Hepatocyte (in vitro differentiated cells): ENCODE data around the gene ADAMTS5. TPM values are rescaled to one million over a fixed set of nuclear protein-coding genes. Genes with fewer than 3 reads are reported as not detected.

Source experiments
- DNase-seq: peaks from one replicate; pipeline ENCODE4 v3.0.0-alpha.2; 2016; ENCODE audit warnings: low spot score
- H2AFZ ChIP-seq: fragments of 200-600 bp; sonication (generic); 2 replicates; pipeline ENCODE4 v1.6.0; 2016; ENCODE audit warnings: antibody characterized with exemption, mild to moderate bottlenecking
- H3K27ac ChIP-seq: fragments of 200-600 bp; sonication (generic); 2 replicates; pipeline ENCODE4 v1.5.1; 2016; ENCODE audit warnings: mild to moderate bottlenecking
- H3K27me3 ChIP-seq: fragments of 200-600 bp; sonication (generic); 2 replicates; pipeline ENCODE4 v1.6.1; 2016
- H3K36me3 ChIP-seq: fragments of 200-600 bp; sonication (generic); replicated peaks from 2 replicates; pipeline ENCODE4 v1.5.1; 2016; ENCODE audit warnings: low read depth; ENCODE audit not compliant: insufficient read depth
- H3K4me1 ChIP-seq: fragments of 200-600 bp; sonication (generic); 2 replicates; pipeline ENCODE4 v1.5.1; 2016; ENCODE audit warnings: mild to moderate bottlenecking, moderate library complexity; ENCODE audit not compliant: insufficient read depth
- H3K4me2 ChIP-seq: fragments of 200-600 bp; sonication (generic); 2 replicates; pipeline ENCODE4 v1.6.0; 2016
- H3K4me3 ChIP-seq: fragments of 200-600 bp; sonication (generic); 2 replicates; pipeline ENCODE4 v1.5.1; 2016; ENCODE audit warnings: mild to moderate bottlenecking
- H3K79me2 ChIP-seq: fragments of 200-600 bp; sonication (generic); 2 replicates; pipeline ENCODE4 v1.6.0; 2017; ENCODE audit warnings: mild to moderate bottlenecking
- H3K9me2 ChIP-seq: fragments of 200-600 bp; sonication (generic); replicated peaks from 2 replicates; pipeline ENCODE4 v1.6.0; 2017; ENCODE audit warnings: mild to moderate bottlenecking; ENCODE audit not compliant: insufficient read depth
- H3K9me3 ChIP-seq: fragments of 200-600 bp; sonication (generic); 2 replicates; pipeline ENCODE4 v1.5.1; 2016; ENCODE audit warnings: low read depth, mild to moderate bottlenecking
- H4K20me1 ChIP-seq: fragments of 200-600 bp; sonication (generic); 2 replicates; pipeline ENCODE4 v1.6.0; 2016; ENCODE audit warnings: mild to moderate bottlenecking; ENCODE audit not compliant: insufficient read depth, poor library complexity, severe bottlenecking
- EZH2 ChIP-seq: fragments of 200-600 bp; sonication (generic); IDR thresholded peaks from 2 replicates; pipeline ENCODE4 v1.6.1; 2016; ENCODE audit warnings: antibody characterized with exemption, mild to moderate bottlenecking, borderline replicate concordance
- EZH2phosphoT487 ChIP-seq: fragments of 200-600 bp; sonication (generic); IDR thresholded peaks from one replicate; pipeline ENCODE4 v1.6.1; 2018; ENCODE audit warnings: antibody characterized with exemption, mild to moderate bottlenecking, low read depth, moderate library complexity; ENCODE audit not compliant: unreplicated experiment, severe bottlenecking
- WGBS: methylation state at CpG from one replicate; pipeline ENCODE4 v1.1.6; 2016; ENCODE audit warnings: low lambda C conversion rate; ENCODE audit errors: missing lambda C conversion rate; 5-methylcytosine and 5-hydroxymethylcytosine counted together
- polyA plus RNA-seq: library from polyadenylated mRNA; unstranded; fragments of >200 nt; fragmentation: Nextera tagmentation; extraction: Ambion mirVana; gene quantifications from 2 replicates; pipeline ENCODE4 v1.2.1, GENCODE V29; 2016
- total RNA-seq: library from RNA; depleted of rRNA; stranded (reverse); fragments of >200 nt; gene quantifications from 2 replicates; pipeline ENCODE4 v1.2.3, GENCODE V29; 2014
- TF ChIP-seq, protein P1 (sequence below): fragments of 200-600 bp; sonication (generic); IDR thresholded peaks from 2 replicates; pipeline ENCODE4 v1.5.1; 2016; ENCODE audit warnings: antibody characterized with exemption, mild to moderate bottlenecking; ENCODE audit not compliant: poor library complexity

The ADAMTS5 gene
- total and polyA plus RNA-seq, 2 experiments from 2014 or later, result 1.4 to 3.1 TPM

- no peak overlapping the region for H3K27ac ChIP-seq
- H3K4me3 ChIP-seq, result no peak overlapping the region
- H4K20me1 ChIP-seq, result no peaks in the 10 kb centered on the region
- H3K9me2 ChIP-seq, result no peaks in the 10 kb centered on the region
- no peak overlapping the region for H3K4me2 ChIP-seq
- TF ChIP-seq EZH2phosphoT487, result no peak
- TF ChIP-seq, protein P1, sequence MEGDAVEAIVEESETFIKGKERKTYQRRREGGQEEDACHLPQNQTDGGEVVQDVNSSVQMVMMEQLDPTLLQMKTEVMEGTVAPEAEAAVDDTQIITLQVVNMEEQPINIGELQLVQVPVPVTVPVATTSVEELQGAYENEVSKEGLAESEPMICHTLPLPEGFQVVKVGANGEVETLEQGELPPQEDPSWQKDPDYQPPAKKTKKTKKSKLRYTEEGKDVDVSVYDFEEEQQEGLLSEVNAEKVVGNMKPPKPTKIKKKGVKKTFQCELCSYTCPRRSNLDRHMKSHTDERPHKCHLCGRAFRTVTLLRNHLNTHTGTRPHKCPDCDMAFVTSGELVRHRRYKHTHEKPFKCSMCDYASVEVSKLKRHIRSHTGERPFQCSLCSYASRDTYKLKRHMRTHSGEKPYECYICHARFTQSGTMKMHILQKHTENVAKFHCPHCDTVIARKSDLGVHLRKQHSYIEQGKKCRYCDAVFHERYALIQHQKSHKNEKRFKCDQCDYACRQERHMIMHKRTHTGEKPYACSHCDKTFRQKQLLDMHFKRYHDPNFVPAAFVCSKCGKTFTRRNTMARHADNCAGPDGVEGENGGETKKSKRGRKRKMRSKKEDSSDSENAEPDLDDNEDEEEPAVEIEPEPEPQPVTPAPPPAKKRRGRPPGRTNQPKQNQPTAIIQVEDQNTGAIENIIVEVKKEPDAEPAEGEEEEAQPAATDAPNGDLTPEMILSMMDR, result no peak
- TF ChIP-seq EZH2, result no peak
- H2AFZ ChIP-seq, result no peak overlapping the region
- no peaks in the 10 kb centered on the region for H3K79me2 ChIP-seq
- no peaks in the 10 kb centered on the region for H3K36me3 ChIP-seq
- H3K9me3 ChIP-seq, result no peaks in the 10 kb centered on the region
- no peaks in the 10 kb centered on the region for H3K4me1 ChIP-seq
- no peaks in the 10 kb centered on the region for H3K27me3 ChIP-seq
- 87% methylated on average over 2 of the region's 2 CpGs for WGBS
- no peak for DNase-seq
Observed at GRCh38 chr21:26925122-26925521, 41.8 kb downstream of the ADAMTS5 start.

DNA sequence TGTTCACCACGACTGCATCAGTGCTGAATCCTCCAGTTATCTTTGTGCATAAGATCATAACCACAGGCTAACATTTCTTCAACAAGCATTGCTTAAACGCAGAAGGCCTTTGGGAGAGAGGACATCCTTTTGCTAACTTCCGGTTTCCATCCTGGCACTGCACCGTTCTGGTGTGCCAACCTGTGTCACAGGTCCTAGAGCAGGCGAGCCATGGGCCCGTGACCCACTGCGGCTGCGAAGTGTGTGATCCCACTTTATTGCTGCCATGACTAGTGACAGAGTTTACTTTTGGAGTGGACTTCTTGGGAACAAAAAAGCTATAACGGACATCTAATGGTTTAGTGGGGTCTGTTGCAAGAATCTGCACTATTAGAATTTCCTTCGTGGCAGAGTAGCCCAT is 42.9 kb downstream of the ADAMTS5 start:
- H3K4me1 ChIP-seq, result no peaks in the 10 kb centered on the region
- no peak for DNase-seq
- no peaks in the 10 kb centered on the region for H3K27me3 ChIP-seq
- H3K9me3 ChIP-seq, result no peaks in the 10 kb centered on the region
- no peaks in the 10 kb centered on the region for H3K36me3 ChIP-seq
- no peaks in the 10 kb centered on the region for H4K20me1 ChIP-seq
- no peak overlapping the region for H3K4me2 ChIP-seq
- TF ChIP-seq, protein P1, result no peak
- TF ChIP-seq EZH2phosphoT487 (no peak), EZH2 (no peak)
- WGBS, result 95% methylated on average over 10 of the region's 10 CpGs
- H3K27ac ChIP-seq, result no peak overlapping the region
- H3K79me2 ChIP-seq, result no peaks in the 10 kb centered on the region
- no peaks in the 10 kb centered on the region for H3K9me2 ChIP-seq
- H3K4me3 ChIP-seq, result no peak overlapping the region
- no peak overlapping the region for H2AFZ ChIP-seq

GRCh38 chr21:26920055-26920454 is 46.8 kb downstream of the ADAMTS5 start:
- Histone ChIP-seq H3K79me2 (no peaks in the 10 kb centered on the region), H4K20me1 (no peaks in the 10 kb centered on the region), H3K4me3 (no peak overlapping the region), H3K27me3 (no peaks in the 10 kb centered on the region), H3K4me2 (no peak overlapping the region), H2AFZ (no peak overlapping the region), H3K9me3 (no peaks in the 10 kb centered on the region), H3K9me2 (no peaks in the 10 kb centered on the region), H3K27ac (no peak overlapping the region), H3K36me3 (no peaks in the 10 kb centered on the region), H3K4me1 (no peaks in the 10 kb centered on the region)
- no peak for DNase-seq
- TF ChIP-seq EZH2 (no peak), EZH2phosphoT487 (no peak)
- TF ChIP-seq, protein P1, result no peak
